H1 (cell line): ENCODE results near the gene ADPRH. TPM values are rescaled to one million over a fixed set of nuclear protein-coding genes. Genes with fewer than 3 reads are reported as not detected.

Source experiments
- ASH2L ChIP-seq: fragments of 200-600, 300-600 bp; sonication (generic); IDR thresholded peaks from one replicate; pipeline ENCODE4 v1.7.1; 2017; ENCODE audit warnings: low read length
- CBX8 ChIP-seq: fragments of 300-800, 300-1000 bp; sonication (generic); IDR thresholded peaks from 2 replicates; pipeline ENCODE4 v1.7.1; 2016; ENCODE audit warnings: low read depth, low read length, borderline replicate concordance
- CREB1 ChIP-seq: IDR thresholded peaks from 2 replicates; pipeline ENCODE4 v1.6.1; 2012; ENCODE audit warnings: inconsistent platforms
- EZH2 ChIP-seq: fragments of 200-600 bp; sonication (generic); IDR thresholded peaks from 2 replicates; pipeline ENCODE4 v1.7.1; 2012; ENCODE audit warnings: low read depth, mild to moderate bottlenecking, moderate library complexity, low read length, inconsistent platforms; ENCODE audit not compliant: severe bottlenecking
- GABPA ChIP-seq: IDR thresholded peaks from 2 replicates; pipeline ENCODE4 v1.6.1; 2011; ENCODE audit warnings: mild to moderate bottlenecking, low read length, moderate library complexity, borderline replicate concordance; ENCODE audit not compliant: insufficient read depth
- HDAC2 ChIP-seq, 2 experiments: fragments of 300-600 bp in 1 of 2; sonication (generic) in 1 of 2; IDR thresholded peaks; 2 replicates each; pipeline ENCODE4 v1.6.1; 2011 to 2012; ENCODE audit warnings: low read depth in 2 of 2, low read length in 2 of 2, mild to moderate bottlenecking in 2 of 2, moderate library complexity in 2 of 2, borderline replicate concordance in 1 of 2, inconsistent platforms in 1 of 2
- JUND ChIP-seq: IDR thresholded peaks from 2 replicates; pipeline ENCODE4 v1.6.1; 2011; ENCODE audit warnings: mild to moderate bottlenecking, improper control_type of control experiment, low read length
- SIN3A ChIP-seq, 2 experiments: IDR thresholded peaks in 1 of 2; conservative IDR thresholded peaks in 1 of 2; 2 replicates each; pipeline ENCODE4 v1.6.1; 2011 to 2012; ENCODE audit warnings: low read length in 2 of 2, improper control_type of control experiment in 1 of 2, low read depth in 1 of 2, mild to moderate bottlenecking in 1 of 2
- SIRT6 ChIP-seq: IDR thresholded peaks from one replicate; pipeline ENCODE4 v1.7.1; 2012; ENCODE audit warnings: low read length, inconsistent platforms
- SRF ChIP-seq: IDR thresholded peaks from 2 replicates; pipeline ENCODE4 v1.6.1; 2011; ENCODE audit warnings: mild to moderate bottlenecking, low read depth, low read length, moderate library complexity
- polyA plus RNA-seq, 7 experiments: library from polyadenylated mRNA; depleted of rRNA in 3 of 7; stranded (reverse) in 5 of 7; unstranded in 2 of 7; fragments of >200 nt in 5 of 7; fragments of 200-250 nt in 2 of 7; gene quantifications; 1 replicate in 5 of 7; 2 replicates in 1 of 7; 4 replicates in 1 of 7; pipeline versions ENCODE4 v1.2.1 to v1.2.3, GENCODE V29; 2011 to 2013; ENCODE audit warnings: missing spikeins in 2 of 7, mixed read lengths in 2 of 7
- total RNA-seq: library from RNA; stranded (reverse); fragmentation: NEBNext Ultra II Directional; extraction: Animal tissue kit (Norgen Biotek cat#: 25700); gene quantifications from 2 replicates; pipeline ENCODE4 v1.2.1, GENCODE V29; 2021

Gene ADPRH
- total and polyA plus RNA-seq, 2 of the 8 experiments (the other 6 are each of a cell fraction or from before 2014, with no cell fraction given) = 2.6 to 4.2 TPM

DNA sequence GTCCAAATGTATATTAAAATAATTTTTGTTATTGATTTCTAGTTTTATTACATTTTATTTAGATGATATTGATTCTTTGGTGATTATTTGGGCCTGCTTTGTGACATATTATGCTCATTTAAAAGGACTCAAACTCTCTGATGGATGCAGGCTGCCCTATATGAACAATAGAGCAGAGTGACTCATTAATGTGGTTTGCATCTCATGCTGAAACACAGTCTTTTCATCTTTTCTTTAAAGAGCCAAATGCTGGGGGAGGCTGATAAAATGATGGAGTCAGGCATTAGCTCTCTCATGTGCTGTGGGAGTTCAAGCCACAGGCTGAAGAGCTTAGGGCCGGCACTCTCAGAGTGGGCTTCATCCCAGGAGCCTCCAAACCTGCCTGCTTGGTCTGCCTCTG lies 25.6 kb downstream of the ADPRH start (continued):
- TF ChIP-seq HDAC2 (IDR thresholded peaks at IDR 0.05; ENCODE audit: borderline replicate concordance in 1 of 2, low read depth in 2 of 2, low read length in 2 of 2) (no peak), SIRT6 (no peak), EZH2 (no peak), CREB1 (no peak), SRF (no peak), CBX8 (no peak), ASH2L (no peak), GABPA (no peak), JUND (no peak), SIN3A (conservative IDR thresholded peaks at IDR 0.05 in 1 of 2, IDR thresholded peaks at IDR 0.05 in 1 of 2; ENCODE audit: low read depth in 1 of 2, low read length in 2 of 2) (no peak)
